Keratinocyte (primary cell): ENCODE data around the gene HYDIN. TPM values are rescaled to one million over a fixed set of nuclear protein-coding genes. Genes with fewer than 3 reads are reported as not detected.
"Not testable (repeated sequence)": the region's sequence is repeated elsewhere in the genome, so short reads cannot be mapped to it uniquely, and the experiment has no call there.

Experiments
- DNase-seq: peaks from one replicate; pipeline ENCODE4 v3.0.0-alpha.2; 2011; ENCODE audit warnings: low read depth, missing footprints, low spot score
- FAIRE-seq: peaks from 2 replicates; lab custom pipeline; 2011; peaks lifted over from hg19 to GRCh38; lab: Jason Lieb, UNC
- H2AFZ ChIP-seq: 2 replicates; pipeline ENCODE4 v1.6.0; 2012; ENCODE audit warnings: low read length, control low read depth, inconsistent platforms; ENCODE audit not compliant: control insufficient read depth
- H3K27ac ChIP-seq: 2 replicates; pipeline ENCODE4 v1.5.1; 2011; ENCODE audit warnings: low read length; ENCODE audit not compliant: control insufficient read depth, insufficient read depth
- H3K27me3 ChIP-seq: 3 replicates; pipeline ENCODE4 v1.6.0; 2011; ENCODE audit warnings: low read length; ENCODE audit not compliant: control insufficient read depth, insufficient read depth; ENCODE audit errors: extremely low read depth
- H3K36me3 ChIP-seq, 2 experiments: 2 replicates in 1 of 2; 3 replicates in 1 of 2; pipeline ENCODE4 v1.5.1; 2011; ENCODE audit warnings: low read length in 2 of 2, mild to moderate bottlenecking in 1 of 2; ENCODE audit not compliant: control insufficient read depth in 2 of 2, insufficient read depth in 2 of 2; ENCODE audit errors: extremely low read depth in 1 of 2
- H3K4me1 ChIP-seq: 3 replicates; pipeline ENCODE4 v1.5.1; 2011; ENCODE audit warnings: low read length; ENCODE audit not compliant: control insufficient read depth, insufficient read depth; ENCODE audit errors: extremely low read depth
- H3K4me2 ChIP-seq: 3 replicates; pipeline ENCODE4 v1.6.0; 2011; ENCODE audit warnings: low read depth, low read length; ENCODE audit not compliant: control insufficient read depth, insufficient read depth; ENCODE audit errors: extremely low read depth
- H3K4me3 ChIP-seq, 3 experiments: fragments of 200-600 bp in 1 of 3; sonication (generic) in 1 of 3; 2 replicates in 2 of 3; 3 replicates in 1 of 3; pipeline ENCODE4 v1.5.1; 2011 to 2016; ENCODE audit warnings: low read length in 3 of 3, mild to moderate bottlenecking in 3 of 3, control low read depth in 2 of 3, inconsistent platforms in 1 of 3, low read depth in 1 of 3, mixed read lengths in 1 of 3, mixed run types in 1 of 3, moderate library complexity in 1 of 3; ENCODE audit not compliant: control insufficient read depth in 2 of 3, insufficient read depth in 2 of 3; ENCODE audit errors: extremely low read depth in 1 of 3
- H3K79me2 ChIP-seq: 2 replicates; pipeline ENCODE4 v1.6.0; 2012; ENCODE audit warnings: low read length; ENCODE audit not compliant: control insufficient read depth, insufficient read depth
- H3K9ac ChIP-seq: 3 replicates; pipeline ENCODE4 v1.6.0; 2011; ENCODE audit warnings: low read length; ENCODE audit not compliant: control insufficient read depth, insufficient read depth; ENCODE audit errors: extremely low read depth
- H3K9me1 ChIP-seq: 3 replicates; pipeline ENCODE4 v1.6.0; 2011; ENCODE audit warnings: low read length; ENCODE audit not compliant: control insufficient read depth, insufficient read depth; ENCODE audit errors: extremely low read depth
- H3K9me3 ChIP-seq: 2 replicates; pipeline ENCODE4 v1.5.1; 2012; ENCODE audit warnings: low read depth, low read length; ENCODE audit not compliant: control insufficient read depth
- H4K20me1 ChIP-seq: 3 replicates; pipeline ENCODE4 v1.6.0; 2011; ENCODE audit warnings: low read length; ENCODE audit not compliant: control insufficient read depth, insufficient read depth; ENCODE audit errors: extremely low read depth
- dilution Hi-C: fragments of 300-500 bp; cut with MboI; formaldehyde crosslinking; loops from one replicate; pipeline ENCODE4 v1.7.0; 2020; ENCODE audit warnings: low sequenced_read_pairs; ENCODE audit not compliant: extremely low pct_ligation_motif_present
- polyA plus RNA-seq, 5 experiments: library from polyadenylated mRNA; depleted of rRNA in 3 of 5; stranded (reverse) in 3 of 5; stranded (forward) in 1 of 5; unstranded in 1 of 5; fragments of >200 nt; gene quantifications; 1 replicate in 1 of 5; 2 replicates in 3 of 5; 3 replicates in 1 of 5; pipeline versions ENCODE4 v1.2.1 to v1.2.3, GENCODE V29; 2011 to 2012; ENCODE audit warnings: missing spikeins in 2 of 5, low read depth in 1 of 5, low replicate concordance in 1 of 5

Gene HYDIN
- polyA plus RNA-seq, 1 donor (not counting 4 experiments of a cell fraction or from before 2014, with no cell fraction given) = 0.49 TPM

DNA sequence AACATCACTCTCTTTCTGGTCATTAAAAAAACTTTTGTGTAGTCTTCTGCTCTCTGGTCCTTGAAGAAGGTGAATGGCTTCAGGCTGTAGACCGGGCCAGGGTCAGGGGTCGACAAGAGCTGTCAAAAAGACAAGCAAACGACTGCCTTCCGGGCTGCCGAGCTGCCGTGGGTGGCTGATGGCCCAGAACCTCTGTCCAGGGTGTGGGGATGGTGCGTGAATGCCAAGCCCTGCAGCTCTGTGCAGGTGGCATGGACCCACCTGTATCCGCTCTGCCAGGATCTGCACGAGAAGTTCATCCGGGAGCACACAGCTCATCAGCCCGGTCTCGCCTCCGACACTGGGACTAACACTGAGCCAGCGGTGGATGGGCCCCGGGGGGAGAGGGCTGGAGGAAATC, 287.0 kb downstream of the HYDIN start:
- FAIRE-seq, H3K36me3 ChIP-seq, H3K9ac ChIP-seq, H3K4me2 ChIP-seq, H3K4me1 ChIP-seq, H3K4me3 ChIP-seq, H3K27me3 ChIP-seq, H4K20me1 ChIP-seq, H2AFZ ChIP-seq, H3K9me1 ChIP-seq, H3K79me2 ChIP-seq, H3K9me3 ChIP-seq, H3K27ac ChIP-seq, DNase-seq, dilution Hi-C loops: not testable (repeated sequence)

- H3K27me3 ChIP-seq, H3K79me2 ChIP-seq, H3K9ac ChIP-seq, FAIRE-seq, H3K27ac ChIP-seq, H3K9me1 ChIP-seq, H3K9me3 ChIP-seq, H4K20me1 ChIP-seq, H2AFZ ChIP-seq, H3K4me2 ChIP-seq, H3K4me3 ChIP-seq, dilution Hi-C loops, H3K36me3 ChIP-seq, H3K4me1 ChIP-seq, DNase-seq: not testable (repeated sequence)
Observed at GRCh38 chr16:70939690-70940359, 290.7 kb downstream of the HYDIN start.

DNA sequence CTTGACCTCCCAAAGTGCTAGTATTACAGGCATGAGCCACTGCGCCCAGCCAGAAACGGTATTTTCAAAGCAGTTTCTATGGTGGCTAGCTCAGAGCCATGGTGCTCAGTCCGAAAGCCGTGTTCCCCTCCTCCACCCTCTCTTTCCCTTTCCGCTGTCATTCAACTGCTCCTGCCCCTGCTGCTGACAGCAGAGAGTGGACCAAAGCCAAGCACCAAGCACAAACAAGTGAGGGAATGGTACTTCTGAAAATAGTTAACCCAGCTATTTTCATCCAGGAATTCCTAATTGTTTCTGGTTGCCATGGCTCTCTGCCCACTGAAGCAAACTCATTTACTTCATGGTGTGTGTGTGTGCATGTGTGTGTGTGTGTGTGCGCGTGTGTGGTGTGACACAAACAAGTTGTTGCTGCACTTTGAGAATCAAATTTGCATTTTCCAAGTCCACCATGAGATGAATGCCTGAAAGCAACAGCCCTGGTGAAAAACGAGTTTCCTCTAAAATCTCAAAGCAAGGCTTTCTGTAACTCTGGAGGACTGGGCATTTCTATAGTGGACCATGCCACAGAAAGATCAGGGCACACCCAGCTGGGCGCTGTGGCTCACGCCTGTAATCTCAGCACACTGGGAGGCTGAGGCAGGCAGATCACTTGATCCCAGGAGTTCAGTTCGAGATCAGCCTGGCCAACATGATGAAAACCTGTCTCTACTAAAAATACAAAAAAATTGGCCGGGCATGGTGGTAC, 293.6 kb downstream of the HYDIN start:
- H3K4me3 ChIP-seq, H3K27me3 ChIP-seq, H4K20me1 ChIP-seq, H3K27ac ChIP-seq, H3K4me2 ChIP-seq, H3K4me1 ChIP-seq, dilution Hi-C loops, H3K9me1 ChIP-seq, H3K9ac ChIP-seq, H3K79me2 ChIP-seq, DNase-seq, H3K36me3 ChIP-seq, FAIRE-seq, H2AFZ ChIP-seq, H3K9me3 ChIP-seq: not testable (repeated sequence)

DNA sequence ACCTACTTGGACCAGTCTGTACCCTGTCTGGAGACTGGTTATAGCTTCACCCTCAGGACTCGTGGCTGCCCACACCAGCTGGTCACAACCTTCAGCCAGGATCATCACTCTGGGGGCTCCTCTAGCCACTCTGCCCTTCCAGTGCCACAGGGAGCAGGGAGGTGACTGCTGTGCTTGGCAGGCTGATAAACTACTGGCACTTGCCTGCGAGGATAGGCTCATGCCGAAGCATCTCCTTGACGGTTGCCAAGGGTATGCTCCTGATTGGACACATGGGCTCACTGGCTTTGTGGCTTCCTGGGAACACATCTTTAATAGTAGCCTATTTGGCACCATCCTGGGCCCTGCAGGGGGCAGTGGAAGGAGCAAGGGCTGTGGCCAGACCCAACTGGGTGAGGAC, 295.2 kb downstream of the HYDIN start:
- H3K36me3 ChIP-seq, H3K9me3 ChIP-seq, DNase-seq, dilution Hi-C loops, H4K20me1 ChIP-seq, H2AFZ ChIP-seq, H3K9me1 ChIP-seq, H3K4me1 ChIP-seq, H3K4me2 ChIP-seq, H3K79me2 ChIP-seq, H3K9ac ChIP-seq, H3K27me3 ChIP-seq, FAIRE-seq, H3K27ac ChIP-seq, H3K4me3 ChIP-seq: not testable (repeated sequence)

GRCh38 chr16:70933746-70934145, 296.8 kb downstream of the HYDIN start:
- dilution Hi-C loops, H3K36me3 ChIP-seq, H3K79me2 ChIP-seq, H3K4me2 ChIP-seq, DNase-seq, H4K20me1 ChIP-seq, FAIRE-seq, H3K9me1 ChIP-seq, H3K9me3 ChIP-seq, H2AFZ ChIP-seq, H3K4me1 ChIP-seq, H3K4me3 ChIP-seq, H3K27ac ChIP-seq, H3K27me3 ChIP-seq, H3K9ac ChIP-seq: not testable (repeated sequence)
